NCI-H1105 treated with DMSO at 0.1 percent for 48 hours (cell line): ENCODE data around the gene LIPT1.
A peak's percentile ranks its signal among the peaks of the same experiment; 100 is the strongest.
"Not testable (repeated sequence)": the region's sequence is repeated elsewhere in the genome, so short reads cannot be mapped to it uniquely, and the experiment has no call there.

Experiments
- DNase-seq: peaks from one replicate; lab custom pipeline; 2025; lab: John Stamatoyannopoulos, UW

The LIPT1 gene

DNA sequence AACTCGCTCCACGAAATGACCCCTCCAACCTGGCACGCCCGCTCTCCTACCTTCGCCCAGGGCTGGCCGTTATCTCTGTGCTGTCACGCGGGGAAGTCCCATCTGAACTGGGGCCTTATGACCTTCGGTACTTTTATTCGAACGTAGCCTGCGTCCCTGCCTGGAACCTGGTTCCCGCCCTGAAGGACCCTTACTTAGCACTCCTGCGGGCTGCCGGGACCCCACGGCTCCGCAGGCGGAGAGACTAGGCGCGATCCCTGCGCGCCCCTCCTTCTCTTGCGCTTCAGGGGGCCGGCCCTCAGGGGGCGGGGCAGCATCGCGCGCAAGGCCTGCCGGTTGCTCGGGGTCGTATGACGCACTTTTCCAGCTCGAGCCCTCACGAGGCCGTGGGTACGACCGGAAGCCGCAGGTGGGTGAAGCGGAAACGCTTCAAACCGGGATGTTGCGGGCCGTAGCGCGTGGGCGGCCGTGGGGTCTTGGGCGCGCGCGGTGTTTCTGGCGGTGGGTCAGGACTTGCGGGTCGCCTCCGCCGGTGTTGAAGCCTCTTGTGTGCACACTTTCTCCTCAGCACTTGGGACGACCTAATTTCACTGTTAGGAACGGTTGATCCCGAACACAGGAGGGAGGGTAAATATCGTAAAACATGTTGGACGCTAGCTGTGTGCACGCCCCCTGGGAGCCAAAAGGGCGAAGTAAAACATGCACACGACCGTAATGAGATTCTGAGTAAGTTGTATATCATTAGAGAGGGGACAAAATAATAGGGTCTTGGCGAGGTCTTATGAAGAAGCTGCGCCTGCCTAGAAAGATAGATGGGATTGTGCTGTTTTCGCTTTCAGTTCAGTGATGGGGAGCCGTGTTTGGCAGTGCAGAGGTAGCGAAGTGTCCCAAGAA, at the start of gene LIPT1, which contains the start of gene TSGA10:
TSS of gene LIPT1 (plus strand) at position 325 of the 894 bp plus-strand sequence. CDS start 6,991 bp downstream, outside the sequence.
TSS of gene TSGA10 (minus strand) at position 300 of the 894 bp plus-strand sequence. CDS start 45,503 bp downstream, outside the sequence.
- DNase-seq, result peak; percentile 88

GRCh38 chr2:99106913-99107312, 47.9 kb upstream of the LIPT1 start:
- no peak for DNase-seq

- DNase-seq, result no peak
Measured at GRCh38 chr2:99111236-99111635, 43.5 kb upstream of the LIPT1 start.

- DNase-seq, result no peak
Measured at GRCh38 chr2:99111945-99112344, 42.8 kb upstream of the LIPT1 start.

- DNase-seq, result no peak
Measured at GRCh38 chr2:99112617-99113016, 42.1 kb upstream of the LIPT1 start.

GRCh38 chr2:99127981-99128380, 26.8 kb upstream of the LIPT1 start:
- no peak for DNase-seq

DNA sequence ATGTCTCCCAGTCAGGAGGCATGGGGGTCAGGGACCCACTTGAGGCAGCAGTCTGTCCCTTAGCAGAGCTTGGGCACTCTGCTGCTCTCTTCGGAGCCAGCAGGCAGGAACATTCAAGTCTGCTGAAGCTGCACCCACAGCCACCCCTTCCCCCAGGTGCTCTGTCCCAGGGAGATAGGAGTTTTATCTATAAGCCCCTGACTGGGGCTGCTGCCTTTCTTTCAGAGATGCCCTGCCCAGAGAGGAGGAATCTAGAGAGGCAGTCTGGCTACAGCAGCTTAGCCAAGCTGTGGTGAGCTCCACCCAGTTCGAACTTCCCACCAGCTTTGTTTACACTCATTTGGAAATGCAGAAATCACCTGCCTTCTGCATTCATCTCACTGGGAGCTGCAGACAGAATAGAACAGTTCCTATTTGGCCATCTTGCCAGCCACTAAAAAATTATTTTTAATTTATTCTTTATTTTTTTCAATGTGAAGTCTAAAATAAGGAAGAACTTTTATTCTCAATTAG, 19.7 kb upstream of the LIPT1 start:
- not testable (repeated sequence) for DNase-seq

DNA sequence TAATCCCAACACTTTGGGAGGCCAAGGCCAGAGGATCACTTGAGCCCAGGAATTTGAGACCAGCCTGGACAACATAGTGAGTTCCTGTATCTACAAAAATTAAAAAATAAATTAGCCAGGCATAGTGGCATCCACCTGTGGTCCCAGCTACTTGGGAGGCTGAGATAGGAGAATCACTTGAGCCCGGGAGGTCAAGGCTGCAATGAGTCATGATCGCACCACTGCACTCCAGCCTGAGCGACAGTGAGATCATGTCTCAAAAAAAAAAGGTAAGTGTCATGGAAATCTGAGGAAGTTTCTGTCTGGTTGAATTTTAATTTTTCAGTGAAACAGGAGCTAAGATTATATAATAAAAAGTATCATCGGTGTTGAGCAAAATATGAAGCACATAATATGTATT, 15.8 kb upstream of the LIPT1 start:
- no peak for DNase-seq

DNA sequence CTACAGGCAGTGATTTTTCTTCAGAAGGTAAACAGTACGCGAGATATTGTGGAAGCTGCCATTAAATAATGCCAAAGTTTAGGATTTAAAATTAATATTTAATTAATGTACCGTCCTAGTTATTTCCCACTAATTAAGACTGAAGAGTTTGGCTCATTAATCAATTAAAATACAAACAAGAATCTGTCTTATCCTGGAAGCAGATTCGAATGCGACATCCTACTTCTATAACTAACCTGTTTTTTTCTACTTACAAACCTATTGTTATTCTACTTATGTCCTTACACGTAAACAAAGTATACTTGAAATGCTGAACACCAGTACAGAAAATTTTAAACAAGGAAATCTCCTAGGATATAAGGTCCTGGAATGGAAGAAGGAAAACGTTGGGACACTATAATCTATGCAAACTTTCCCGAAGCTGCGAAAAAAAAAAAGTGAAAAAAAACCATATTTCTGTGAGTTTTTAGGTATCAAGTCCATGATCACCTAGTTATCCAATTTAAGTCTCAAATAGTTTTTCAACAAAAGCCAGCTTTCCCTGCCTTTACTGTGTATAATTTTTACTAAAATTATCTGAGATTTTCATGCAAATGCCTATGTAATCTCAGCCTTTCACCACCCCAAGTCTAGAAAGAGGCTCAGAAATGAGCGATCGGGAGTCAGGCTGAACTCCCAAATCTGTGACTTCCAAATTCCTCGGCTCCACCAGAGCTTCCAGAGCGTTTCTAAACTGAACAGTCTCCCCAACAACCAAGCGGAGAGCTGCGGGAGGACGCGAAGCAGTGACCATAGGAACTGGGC, 14.5 kb upstream of the LIPT1 start:
- no peak for DNase-seq

GRCh38 chr2:99140860-99141109, 14.0 kb upstream of the LIPT1 start:
- DNase-seq, result no peak

GRCh38 chr2:99141110-99142108, 13.4 kb upstream of the LIPT1 start, which contains the start of gene C2orf15:
Gene C2orf15 (plus strand): TSS chr2:99141707. CDS start chr2:99150559, 8,852 bp downstream.
- DNase-seq, result peak; percentile 99

DNA sequence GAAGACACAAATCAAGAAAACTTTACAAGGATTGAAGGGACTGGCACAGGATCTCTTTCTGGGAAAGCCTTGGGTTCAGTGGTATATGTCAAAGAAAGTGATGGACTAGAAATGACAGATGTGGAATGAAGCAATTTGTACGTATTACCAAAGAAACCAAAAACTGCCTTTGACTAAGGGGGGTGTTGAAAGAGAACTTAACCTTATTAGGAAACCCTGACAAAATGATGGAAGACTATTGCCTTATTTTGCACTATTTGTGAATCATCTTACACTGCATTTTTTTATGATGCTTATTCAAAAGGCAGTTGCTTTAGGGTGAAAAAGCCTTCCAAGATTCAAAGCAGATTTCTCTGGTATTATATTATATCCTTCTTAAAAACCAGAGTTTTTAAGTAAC, 4.1 kb upstream of the LIPT1 start:
- no peak for DNase-seq

- no peak for DNase-seq
Measured at GRCh38 chr2:99152199-99152895, 2.4 kb upstream of the LIPT1 start.

DNA sequence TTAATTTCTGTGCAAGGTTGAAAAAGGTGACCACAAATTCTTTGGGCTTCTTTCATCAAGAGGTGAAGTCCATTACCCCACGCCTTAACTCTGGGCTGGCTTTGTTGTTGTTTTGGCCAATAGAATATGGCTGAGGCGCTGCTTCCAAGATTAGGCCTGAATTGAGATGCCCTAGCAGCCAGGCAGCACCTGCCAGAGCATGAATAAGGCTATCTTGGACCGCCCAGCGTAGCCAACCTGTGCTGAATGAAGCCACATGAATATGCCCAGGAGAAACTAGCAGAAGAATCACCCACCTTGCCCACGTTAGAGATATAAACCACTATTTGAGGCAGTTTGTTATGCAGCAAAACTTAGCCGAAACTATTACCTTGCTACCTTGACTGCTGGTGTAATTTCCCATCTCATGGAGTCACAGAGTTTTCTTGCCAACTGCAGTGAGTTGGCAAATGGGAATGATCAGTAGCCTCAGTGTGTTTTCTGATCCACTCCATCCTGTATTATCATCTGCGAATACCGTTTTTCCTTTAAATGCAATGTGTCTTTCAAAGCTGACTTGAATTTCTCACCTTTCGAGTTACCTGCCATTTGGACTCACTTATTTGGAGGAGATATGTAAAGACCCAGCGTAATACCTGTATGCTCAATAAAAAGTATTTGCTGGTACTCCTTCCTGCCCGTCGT, 704 bp upstream of the LIPT1 start:
- no peak for DNase-seq

- no peak for DNase-seq
Measured at GRCh38 chr2:99156891-99157290, 2.1 kb downstream of the LIPT1 start.

DNA sequence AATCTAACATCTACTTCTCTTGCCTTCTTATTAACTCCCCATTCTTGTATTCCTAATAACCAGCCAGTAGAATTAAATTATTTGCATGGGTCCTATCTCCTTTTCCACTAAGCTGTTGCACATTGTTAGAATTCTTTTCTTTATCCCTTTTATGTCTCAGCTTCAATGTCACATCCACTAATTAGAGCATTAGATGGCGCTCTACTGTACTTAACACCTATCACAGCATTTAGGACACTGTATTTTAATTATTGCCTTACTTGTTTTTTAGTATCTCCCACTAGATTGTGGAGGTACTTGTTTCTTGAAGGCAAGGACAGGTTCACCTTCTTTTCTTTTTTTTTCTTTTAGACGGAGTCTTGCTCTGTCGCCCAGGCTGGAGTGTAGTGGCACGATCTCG, 3.8 kb downstream of the LIPT1 start:
- no peak for DNase-seq

- no peak for DNase-seq
Measured at GRCh38 chr2:99159594-99159993, 4.8 kb downstream of the LIPT1 start.

- DNase-seq, result no peak
Measured at GRCh38 chr2:99166218-99166617, 11.5 kb downstream of the LIPT1 start.

GRCh38 chr2:99169534-99169933, 14.8 kb downstream of the LIPT1 start:
- DNase-seq, result no peak

- DNase-seq, result no peak
Measured at GRCh38 chr2:99171377-99172140, 16.8 kb downstream of the LIPT1 start.
